Activated T-helper 2 cell treated with anti-CD3 and anti-CD28 coated beads, Interferon-gamma antibody, Interleukin-2, Interleukin-4, amounts not matched to agents 10 μg/mL and 5 μg/mL and 100 μg/mL, durations not matched to agents 14 hours and 24 hours and 36 hours (primary cell): ENCODE measurements around the gene PRKAG3. TPM values are rescaled to one million over a fixed set of nuclear protein-coding genes. Genes with fewer than 3 reads are reported as not detected.

ENCODE experiments used
- DNase-seq: peaks from one replicate; pipeline ENCODE4 v3.0.0; 2021; ENCODE audit warnings: low spot score
- H3K27ac Mint-ChIP-seq: one replicate; pipeline ENCODE4 v1.8.0; 2021; ENCODE audit warnings: mixed read lengths
- H3K27me3 Mint-ChIP-seq: one replicate; pipeline ENCODE4 v1.8.0; 2021; ENCODE audit warnings: low read depth, mixed read lengths
- H3K36me3 Mint-ChIP-seq: one replicate; pipeline ENCODE4 v1.8.0; 2021; ENCODE audit warnings: low read depth, mixed read lengths
- H3K4me1 Mint-ChIP-seq: one replicate; pipeline ENCODE4 v1.8.0; 2021; ENCODE audit warnings: low read depth, mixed read lengths
- H3K4me3 Mint-ChIP-seq: one replicate; pipeline ENCODE4 v1.8.0; 2021; ENCODE audit warnings: low read depth, mild to moderate bottlenecking, moderate library complexity, mixed read lengths
- H3K9me3 Mint-ChIP-seq: one replicate; pipeline ENCODE4 v1.8.0; 2021; ENCODE audit warnings: mixed read lengths
- intact Hi-C: fragments of 100-400 bp; cut with micrococcal nuclease; formaldehyde crosslinking; loops from one replicate; pipeline ENCODE4 v1.15.1; 2023
- total RNA-seq: library from RNA; stranded (reverse); gene quantifications from 2 replicates; pipeline ENCODE4 v1.2.3, GENCODE V29; 2022

Gene PRKAG3
- total RNA-seq, 1 donor from 2014 or later: not detected

- Mint-ChIP-seq H3K9me3 (no peaks in the 10 kb centered on the region), H3K4me3 (peak overlapping the region; percentile 32), H3K36me3 (no peaks in the 10 kb centered on the region), H3K27me3 (peaks cover 81% of the 10 kb centered on the region), H3K27ac (no peak overlapping the region), H3K4me1 (peaks cover 14% of the 10 kb centered on the region)
- no peak for DNase-seq
- intact Hi-C loops: no loop called here
Measured at GRCh38 chr2:218858671-218859555, 27.3 kb upstream of the PRKAG3 start.

- H3K4me3 Mint-ChIP-seq: no peak overlapping the region
- no peak overlapping the region for H3K27ac Mint-ChIP-seq
- intact Hi-C loops: no loop called here
- H3K9me3 Mint-ChIP-seq: no peaks in the 10 kb centered on the region
- H3K36me3 Mint-ChIP-seq: no peaks in the 10 kb centered on the region
- no peak for DNase-seq
- H3K4me1 Mint-ChIP-seq: peaks cover 14% of the 10 kb centered on the region
- H3K27me3 Mint-ChIP-seq: peaks cover 82% of the 10 kb centered on the region
Measured at GRCh38 chr2:218858138-218858445, 26.5 kb upstream of the PRKAG3 start.

- Mint-ChIP-seq H3K9me3 (no peaks in the 10 kb centered on the region), H3K4me1 (peaks cover 14% of the 10 kb centered on the region), H3K4me3 (no peak overlapping the region), H3K27me3 (peaks cover 81% of the 10 kb centered on the region), H3K36me3 (no peaks in the 10 kb centered on the region), H3K27ac (no peak overlapping the region)
- intact Hi-C loops: no loop called here
- no peak for DNase-seq
Measured at GRCh38 chr2:218857371-218858137, 26.0 kb upstream of the PRKAG3 start.

GRCh38 chr2:218856896-218857243 lies 25.3 kb upstream of the PRKAG3 start:
- intact Hi-C loops: no loop called here
- H3K36me3 Mint-ChIP-seq: no peaks in the 10 kb centered on the region
- H3K4me1 Mint-ChIP-seq: peaks cover 14% of the 10 kb centered on the region
- H3K4me3 Mint-ChIP-seq: no peak overlapping the region
- peaks cover 80% of the 10 kb centered on the region for H3K27me3 Mint-ChIP-seq
- no peak for DNase-seq
- no peaks in the 10 kb centered on the region for H3K9me3 Mint-ChIP-seq
- no peak overlapping the region for H3K27ac Mint-ChIP-seq

GRCh38 chr2:218856167-218856895 lies 24.7 kb upstream of the PRKAG3 start:
- intact Hi-C loops: no loop called here

GRCh38 chr2:218855305-218856166 lies 23.9 kb upstream of the PRKAG3 start:
- Mint-ChIP-seq H3K27me3 (peaks cover 72% of the 10 kb centered on the region), H3K4me1 (peaks cover 11% of the 10 kb centered on the region), H3K4me3 (no peak overlapping the region), H3K9me3 (no peaks in the 10 kb centered on the region), H3K27ac (no peak overlapping the region), H3K36me3 (no peaks in the 10 kb centered on the region)
- intact Hi-C loops: no loop called here
- no peak for DNase-seq

More at GRCh38 chr2:218856167-218856895, 24.7 kb upstream of the PRKAG3 start:
- Mint-ChIP-seq H3K4me1 (peaks cover 14% of the 10 kb centered on the region), H3K9me3 (no peaks in the 10 kb centered on the region), H3K4me3 (no peak overlapping the region), H3K27ac (no peak overlapping the region), H3K27me3 (peaks cover 74% of the 10 kb centered on the region), H3K36me3 (no peaks in the 10 kb centered on the region)
- DNase-seq: no peak

GRCh38 chr2:218854860-218855259 lies 23.3 kb upstream of the PRKAG3 start:
- no peak for DNase-seq
- no peaks in the 10 kb centered on the region for H3K9me3 Mint-ChIP-seq
- H3K36me3 Mint-ChIP-seq: no peaks in the 10 kb centered on the region
- H3K27ac Mint-ChIP-seq: no peak overlapping the region
- H3K4me1 Mint-ChIP-seq: peaks cover 8% of the 10 kb centered on the region
- H3K27me3 Mint-ChIP-seq: peaks cover 67% of the 10 kb centered on the region
- no peak overlapping the region for H3K4me3 Mint-ChIP-seq
- intact Hi-C loops: no loop called here

GRCh38 chr2:218853766-218854165 lies 22.2 kb upstream of the PRKAG3 start:
- H3K27ac Mint-ChIP-seq: no peak overlapping the region
- peaks cover 7% of the 10 kb centered on the region for H3K4me1 Mint-ChIP-seq
- intact Hi-C loops: loop anchor here (1.0 kb wide), 1 partner anchor 45 kb away; no protein-coding TSS in a partner anchor
- H3K9me3 Mint-ChIP-seq: no peaks in the 10 kb centered on the region
- no peaks in the 10 kb centered on the region for H3K36me3 Mint-ChIP-seq
- peaks cover 61% of the 10 kb centered on the region for H3K27me3 Mint-ChIP-seq
- H3K4me3 Mint-ChIP-seq: no peak overlapping the region
- no peak for DNase-seq

- peak; percentile 31 for DNase-seq
- no peaks in the 10 kb centered on the region for H3K36me3 Mint-ChIP-seq
- no peak overlapping the region for H3K4me3 Mint-ChIP-seq
- intact Hi-C loops: loop anchor here (1.0 kb wide), 1 partner anchor 45 kb away; no protein-coding TSS in a partner anchor
- H3K27me3 Mint-ChIP-seq: peaks cover 55% of the 10 kb centered on the region
- no peak overlapping the region for H3K27ac Mint-ChIP-seq
- no peaks in the 10 kb centered on the region for H3K9me3 Mint-ChIP-seq
- H3K4me1 Mint-ChIP-seq: peaks cover 7% of the 10 kb centered on the region
Measured at GRCh38 chr2:218852911-218853667, 21.5 kb upstream of the PRKAG3 start.

- H3K9me3 Mint-ChIP-seq: no peaks in the 10 kb centered on the region
- DNase-seq: no peak
- intact Hi-C loops: no loop called here
Measured at GRCh38 chr2:218851286-218851685, 19.7 kb upstream of the PRKAG3 start.

GRCh38 chr2:218850796-218851195 lies 19.2 kb upstream of the PRKAG3 start:
- peaks cover 35% of the 10 kb centered on the region for H3K27me3 Mint-ChIP-seq

More at GRCh38 chr2:218851286-218851685, 19.7 kb upstream of the PRKAG3 start:
- no peak overlapping the region for H3K4me3 Mint-ChIP-seq
- peaks cover 40% of the 10 kb centered on the region for H3K27me3 Mint-ChIP-seq
- no peak overlapping the region for H3K27ac Mint-ChIP-seq
- H3K4me1 Mint-ChIP-seq: peaks cover 3% of the 10 kb centered on the region
- no peaks in the 10 kb centered on the region for H3K36me3 Mint-ChIP-seq

More at GRCh38 chr2:218850796-218851195, 19.2 kb upstream of the PRKAG3 start:
- Mint-ChIP-seq H3K4me3 (no peak overlapping the region), H3K36me3 (no peaks in the 10 kb centered on the region), H3K27ac (no peak overlapping the region), H3K4me1 (no peaks in the 10 kb centered on the region), H3K9me3 (no peaks in the 10 kb centered on the region)
- no peak for DNase-seq
- intact Hi-C loops: no loop called here
